AG09309 (cell line): ENCODE results near the gene STK26.
A peak's percentile ranks its signal among the peaks of the same experiment; 100 is the strongest.
"Not testable (repeated sequence)": the region's sequence is repeated elsewhere in the genome, so short reads cannot be mapped to it uniquely, and the experiment has no call there.

Experiments
- DNase-seq: peaks from one replicate; pipeline ENCODE4 v3.0.0-alpha.2; 2010; ENCODE audit warnings: low read depth
- H3K4me3 ChIP-seq: 2 replicates; pipeline ENCODE4 v1.5.1; 2011; ENCODE audit warnings: mild to moderate bottlenecking, low read depth, low read length, moderate library complexity; ENCODE audit not compliant: control insufficient read depth
- TF ChIP-seq, protein P1 (sequence below): IDR thresholded peaks from 2 replicates; pipeline ENCODE4 v1.5.1; 2011; ENCODE audit warnings: mild to moderate bottlenecking, low read depth, low read length, inconsistent platforms; ENCODE audit not compliant: insufficient read depth, control insufficient read depth; ENCODE audit errors: missing control alignments

Gene STK26

DNA sequence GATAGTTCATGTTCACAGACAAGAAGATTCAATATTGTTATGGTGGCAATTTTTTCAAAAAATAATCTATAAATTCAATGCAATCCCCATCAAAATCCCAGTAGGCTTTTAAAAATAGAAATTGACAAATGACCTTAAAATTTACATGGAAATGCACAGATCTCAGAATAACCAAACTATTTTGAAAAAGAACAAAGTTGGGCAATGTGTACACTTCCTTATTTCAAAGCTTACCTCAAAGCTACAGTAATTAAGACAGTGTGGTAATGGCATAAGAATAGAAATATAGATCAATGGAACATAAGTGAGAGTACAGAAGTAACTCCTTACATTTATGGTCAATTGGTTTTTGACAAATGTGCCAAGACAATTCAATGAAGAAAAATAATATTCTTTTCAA, 65.8 kb downstream of the STK26 start:
- TF ChIP-seq, protein P1, sequence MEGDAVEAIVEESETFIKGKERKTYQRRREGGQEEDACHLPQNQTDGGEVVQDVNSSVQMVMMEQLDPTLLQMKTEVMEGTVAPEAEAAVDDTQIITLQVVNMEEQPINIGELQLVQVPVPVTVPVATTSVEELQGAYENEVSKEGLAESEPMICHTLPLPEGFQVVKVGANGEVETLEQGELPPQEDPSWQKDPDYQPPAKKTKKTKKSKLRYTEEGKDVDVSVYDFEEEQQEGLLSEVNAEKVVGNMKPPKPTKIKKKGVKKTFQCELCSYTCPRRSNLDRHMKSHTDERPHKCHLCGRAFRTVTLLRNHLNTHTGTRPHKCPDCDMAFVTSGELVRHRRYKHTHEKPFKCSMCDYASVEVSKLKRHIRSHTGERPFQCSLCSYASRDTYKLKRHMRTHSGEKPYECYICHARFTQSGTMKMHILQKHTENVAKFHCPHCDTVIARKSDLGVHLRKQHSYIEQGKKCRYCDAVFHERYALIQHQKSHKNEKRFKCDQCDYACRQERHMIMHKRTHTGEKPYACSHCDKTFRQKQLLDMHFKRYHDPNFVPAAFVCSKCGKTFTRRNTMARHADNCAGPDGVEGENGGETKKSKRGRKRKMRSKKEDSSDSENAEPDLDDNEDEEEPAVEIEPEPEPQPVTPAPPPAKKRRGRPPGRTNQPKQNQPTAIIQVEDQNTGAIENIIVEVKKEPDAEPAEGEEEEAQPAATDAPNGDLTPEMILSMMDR: no peak
- H3K4me3 ChIP-seq: no peak overlapping the region
- no peak for DNase-seq

DNA sequence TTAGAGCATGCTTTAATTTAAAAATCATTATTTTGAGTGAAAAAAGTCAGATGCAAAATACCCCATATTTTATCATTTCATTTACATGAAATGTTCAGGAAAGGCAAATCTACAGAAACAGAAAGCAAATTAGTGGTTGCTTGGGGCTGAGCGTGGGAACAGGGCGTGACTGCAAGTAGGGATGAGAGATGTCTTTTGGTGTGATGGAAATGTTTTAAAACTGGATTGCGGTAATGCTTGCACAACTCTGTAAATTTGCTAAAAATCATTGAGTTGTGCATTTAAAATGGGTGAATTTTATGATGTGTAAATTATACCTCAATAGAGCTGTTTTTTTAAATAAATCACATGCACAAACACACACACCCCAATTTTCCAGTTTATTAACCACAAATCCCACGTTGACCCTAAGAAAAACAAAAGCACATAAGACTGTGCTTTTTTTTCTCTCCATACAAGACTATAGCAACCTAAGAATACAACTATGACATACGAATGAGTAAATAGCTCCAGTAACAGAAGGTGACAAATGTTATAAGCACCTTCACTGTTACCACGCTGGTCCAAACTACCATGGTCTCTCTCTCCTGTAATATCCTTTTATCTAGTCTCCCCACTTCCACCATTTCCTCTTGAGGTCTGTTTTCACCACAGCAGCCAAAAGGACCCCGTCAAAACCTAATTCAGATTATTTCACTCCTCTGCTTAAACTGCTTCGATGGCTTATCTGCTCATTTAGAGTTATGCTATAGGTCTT, 67.5 kb downstream of the STK26 start:
- TF ChIP-seq, protein P1: no peak
- DNase-seq: no peak
- H3K4me3 ChIP-seq: no peak overlapping the region

DNA sequence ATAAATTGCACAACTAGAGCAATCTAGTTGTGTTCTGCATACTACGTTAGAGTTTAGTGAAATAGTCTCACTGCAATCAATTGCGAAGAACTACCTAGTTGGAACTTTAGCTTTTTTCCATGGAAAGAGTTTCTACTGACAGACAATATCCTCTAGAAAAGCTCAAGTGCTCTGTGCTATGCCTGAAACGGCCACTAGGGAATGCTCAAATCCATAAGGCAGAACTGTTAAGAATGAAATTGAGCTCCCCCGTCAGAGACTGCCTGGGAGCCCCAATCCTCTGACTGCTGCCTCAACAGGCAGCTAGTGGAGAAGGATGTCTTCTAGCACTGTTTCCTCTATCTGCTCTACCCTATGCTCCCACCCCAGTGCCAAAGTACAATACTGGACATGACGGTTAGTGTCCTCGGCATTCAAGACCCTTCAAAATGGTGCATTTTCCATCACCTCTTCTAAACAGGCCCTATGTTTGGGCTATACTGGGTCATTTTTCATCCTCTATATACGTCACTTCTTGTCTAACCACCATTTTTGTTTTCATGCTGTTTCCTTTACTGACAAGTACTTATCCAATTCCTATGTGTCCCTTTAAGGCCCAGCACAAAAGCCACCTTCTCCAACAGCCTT, 69.5 kb downstream of the STK26 start:
- no peak overlapping the region for H3K4me3 ChIP-seq
- TF ChIP-seq, protein P1: peak; percentile 77
- peak; percentile 31 for DNase-seq

DNA sequence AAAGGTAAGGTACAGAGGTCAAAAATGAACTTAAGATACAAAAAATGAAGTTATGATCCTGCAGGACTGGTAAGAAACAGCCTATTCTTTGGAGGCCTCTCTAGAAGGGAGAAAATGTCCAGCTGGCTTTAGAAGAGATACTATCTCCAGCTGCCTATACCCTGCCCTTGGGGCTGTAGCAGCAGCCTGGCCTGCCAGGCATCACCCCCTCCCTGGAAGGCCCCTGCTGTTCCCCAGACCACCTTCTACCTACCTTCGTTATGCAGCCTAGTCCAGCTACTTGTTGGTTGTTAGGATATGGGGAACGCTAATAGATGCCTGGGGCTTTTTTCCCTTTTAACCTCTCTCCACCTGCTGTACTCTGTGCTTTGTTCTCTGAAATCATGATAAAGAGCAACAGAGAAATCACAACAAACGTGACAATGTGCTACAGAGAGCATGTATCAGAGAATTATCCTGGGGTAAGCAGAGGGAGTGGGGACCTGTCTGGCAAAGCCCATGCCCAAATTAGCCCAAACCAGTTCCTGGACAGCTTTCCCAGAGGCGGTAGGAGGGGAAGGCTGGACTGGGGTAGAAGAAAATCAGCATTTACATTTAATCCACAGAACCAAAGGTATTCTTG, 70.2 kb downstream of the STK26 start:
- H3K4me3 ChIP-seq: no peak overlapping the region
- DNase-seq: no peak
- TF ChIP-seq, protein P1: no peak

DNA sequence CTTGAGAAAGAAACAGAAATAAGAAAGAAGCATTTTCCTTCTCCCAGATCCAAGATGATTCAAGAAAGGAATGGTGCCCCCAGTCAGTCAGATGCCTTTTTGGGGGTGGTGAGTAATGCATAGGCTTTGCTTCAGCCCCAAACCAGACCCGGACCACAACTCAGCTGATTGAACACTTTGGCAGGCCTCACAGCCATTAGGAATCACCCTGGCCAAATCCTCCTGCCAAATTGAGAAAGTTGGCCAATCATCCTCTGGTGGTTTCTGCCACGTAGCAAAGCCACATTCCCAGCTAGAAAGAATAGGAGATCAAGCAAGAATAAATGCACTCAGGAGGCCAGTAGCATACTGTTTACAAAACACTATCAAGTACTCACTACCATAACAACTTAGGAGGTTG, 71.1 kb downstream of the STK26 start:
- H3K4me3 ChIP-seq: no peak overlapping the region
- TF ChIP-seq, protein P1: no peak
- peak; percentile 18 for DNase-seq

DNA sequence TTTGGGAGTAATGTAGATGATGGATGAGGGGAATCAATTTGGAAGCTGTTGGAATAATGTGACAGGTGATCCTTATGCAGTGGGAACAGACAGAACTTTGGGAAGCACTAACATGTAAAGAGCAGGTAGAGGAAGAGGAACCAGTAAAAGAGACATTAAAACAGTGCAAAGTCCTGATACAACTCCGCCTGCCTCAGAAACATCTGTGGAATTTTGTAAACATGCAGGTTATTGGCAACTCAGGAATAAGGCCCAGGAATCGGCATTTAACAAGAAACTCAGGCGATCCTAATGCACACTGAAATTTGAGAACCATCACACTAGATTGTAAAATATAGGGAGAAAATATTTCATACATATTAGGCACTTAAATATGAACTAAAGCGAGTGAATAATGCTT, 75.6 kb downstream of the STK26 start:
- not testable (repeated sequence) for H3K4me3 ChIP-seq, DNase-seq

DNA sequence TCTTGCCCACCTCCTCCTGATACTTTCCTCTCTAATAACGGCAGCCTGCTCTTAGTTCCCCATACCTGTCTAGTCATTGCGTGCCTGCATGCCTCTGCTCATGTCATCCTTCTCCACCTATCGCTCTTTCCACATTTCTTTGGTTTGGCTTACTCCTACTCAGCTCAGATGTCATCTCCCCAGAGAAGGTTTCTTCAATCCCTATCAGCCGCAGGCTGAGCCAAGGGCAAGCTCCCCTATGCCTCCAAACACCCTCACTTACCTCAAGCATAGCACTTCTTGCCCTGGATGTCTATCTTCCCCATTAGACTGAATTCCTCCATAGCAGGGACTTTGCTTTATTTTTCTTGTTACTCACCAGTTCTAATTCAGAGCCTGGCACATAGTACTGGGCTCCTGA, 78.1 kb downstream of the STK26 start:
- TF ChIP-seq, protein P1: no peak
- DNase-seq: no peak
- no peak overlapping the region for H3K4me3 ChIP-seq
